Mesodermal cell (in vitro differentiated cells): ENCODE results near the gene ATP6V1E1.

Experiments used
- H3K27ac ChIP-seq: 2 replicates; pipeline ENCODE4 v1.7.0; 2013; ENCODE audit warnings: mild to moderate bottlenecking, low read depth, low read length, moderate library complexity; ENCODE audit not compliant: severe bottlenecking
- H3K36me3 ChIP-seq: 2 replicates; pipeline ENCODE4 v1.7.1; 2013; ENCODE audit warnings: mild to moderate bottlenecking, low read length, moderate library complexity; ENCODE audit not compliant: control insufficient read depth, insufficient read depth
- H3K4me1 ChIP-seq: one replicate; pipeline ENCODE4 v1.7.1; 2013; ENCODE audit warnings: mild to moderate bottlenecking, low read length; ENCODE audit not compliant: insufficient read depth, control insufficient read depth, poor library complexity, severe bottlenecking
- H3K4me3 ChIP-seq: 2 replicates; pipeline ENCODE4 v1.7.0; 2013; ENCODE audit warnings: low read length, control low read depth, mild to moderate bottlenecking; ENCODE audit not compliant: insufficient read depth, poor library complexity, severe bottlenecking; ENCODE audit errors: extremely low read depth
- H3K9me3 ChIP-seq: 2 replicates; pipeline ENCODE4 v1.7.1; 2013; ENCODE audit warnings: mild to moderate bottlenecking, low read length, moderate library complexity; ENCODE audit not compliant: control insufficient read depth
- WGBS, 2 experiments: methylation state at CpG; one replicate each; pipeline ENCODE4 v1.1.5; 2013; ENCODE audit warnings: missing lambda C conversion rate in 2 of 2; ENCODE audit not compliant: insufficient coverage in 2 of 2; 5-methylcytosine and 5-hydroxymethylcytosine counted together

ATP6V1E1 gene

GRCh38 chr22:17548010-17548755 lies 80.4 kb downstream of the ATP6V1E1 start:
- H3K4me3 ChIP-seq: no peak overlapping the region
- H3K27ac ChIP-seq: no peak overlapping the region
- H3K36me3 ChIP-seq: peaks cover 82% of the 10 kb centered on the region
- no peaks in the 10 kb centered on the region for H3K9me3 ChIP-seq
- no peaks in the 10 kb centered on the region for H3K4me1 ChIP-seq
- WGBS, 2 experiments: 96 to 97% methylated on average over 20 to 21 of the region's 23 CpGs

- Histone ChIP-seq H3K27ac (no peak overlapping the region), H3K36me3 (peaks cover 76% of the 10 kb centered on the region), H3K4me3 (no peak overlapping the region), H3K9me3 (no peaks in the 10 kb centered on the region), H3K4me1 (no peaks in the 10 kb centered on the region)
- 97 to 99% methylated on average over 11 to 14 of the region's 14 CpGs for WGBS, 2 experiments
These were observed 86.1 kb downstream of the ATP6V1E1 start for GRCh38 chr22:17542452-17542851.
